K562 (cell line): ENCODE results near the gene ACTL8. TPM values are rescaled to one million over a fixed set of nuclear protein-coding genes. Genes with fewer than 3 reads are reported as not detected.

Experiments
- HSF4 ChIP-seq: fragments of 250-450 bp; sonication (Bioruptor Pico); IDR thresholded peaks from 2 replicates; pipeline ENCODE4 v2.1.2; 2022; ENCODE audit warnings: mild to moderate bottlenecking, moderate library complexity, borderline replicate concordance
- MGA ChIP-seq: fragments of 450-650 bp; IDR thresholded peaks from 2 replicates; pipeline ENCODE4 v1.6.1; 2016; ENCODE audit warnings: mild to moderate bottlenecking, moderate library complexity
- ZNF224 ChIP-seq: sonication (generic); formaldehyde crosslinking; IDR thresholded peaks from 2 replicates; pipeline ENCODE4 v1.8.0; 2022; ENCODE audit warnings: mild to moderate bottlenecking, missing genetic modification reagents
- polyA plus RNA-seq, 8 experiments: library from polyadenylated mRNA; depleted of rRNA in 4 of 8; stranded (reverse) in 5 of 8; unstranded in 3 of 8; fragments of >200 nt; fragmentation: Nextera tagmentation in 2 of 8; fragmentation: Illumina TruSeq in 1 of 8; extraction: Ambion mirVana in 2 of 8; extraction: Trizol in 1 of 8; gene quantifications; 2 replicates each; pipeline versions ENCODE4 v1.2.1 to v1.2.3, GENCODE V29; 2011 to 2014; ENCODE audit warnings: inconsistent platforms in 1 of 8, missing spikeins in 1 of 8
- total RNA-seq, 7 experiments: library from RNA; depleted of rRNA in 6 of 7; stranded (reverse); fragments of >200 nt in 6 of 7; fragmentation: Illumina TruSeq in 2 of 7; extraction: Trizol in 2 of 7; gene quantifications; 2 replicates each; pipeline versions ENCODE4 v1.2.1 to v1.2.3, GENCODE V29; 2011 to 2021; ENCODE audit warnings: low replicate concordance in 1 of 7

ACTL8 gene
- total and polyA plus RNA-seq, 9 of the 15 experiments (the other 6 are each of a cell fraction or from before 2014, with no cell fraction given), result 0.30 to 3.3 (median 1.6) TPM

GRCh38 chr1:17867470-17867869 is 112.3 kb downstream of the ACTL8 start (continued):
- TF ChIP-seq MGA (no peak), HSF4 (CRISPR knock-in tag) (no peak), ZNF224 (CRISPR knock-in tag) (no peak)
